GM12878 (cell line): ENCODE data around the gene CITED2.

Experiments used
- CHD4 ChIP-seq: fragments of 200-600 bp; sonication (generic); IDR thresholded peaks from 2 replicates; pipeline ENCODE4 v1.6.1; 2016; ENCODE audit warnings: mild to moderate bottlenecking
- NBN ChIP-seq: fragments of 450-650 bp; IDR thresholded peaks from 2 replicates; pipeline ENCODE4 v1.6.1; 2016
- POLR2AphosphoS2 ChIP-seq: IDR thresholded peaks from 2 replicates; pipeline ENCODE4 v1.6.1; 2011; ENCODE audit warnings: low read depth, mild to moderate bottlenecking, low read length, improper control_type of control experiment, moderate library complexity
- RCOR1 ChIP-seq: conservative IDR thresholded peaks from 2 replicates; pipeline ENCODE4 v1.6.1; 2012; ENCODE audit warnings: low read depth, low read length, improper control_type of control experiment
- RELA ChIP-seq: fragments of 450-650 bp; IDR thresholded peaks from 2 replicates; pipeline ENCODE4 v1.8.0; 2014; ENCODE audit warnings: borderline replicate concordance; ENCODE audit not compliant: partially characterized antibody
- TF ChIP-seq, protein P1 (sequence below), 3 experiments: IDR thresholded peaks in 2 of 3; conservative IDR thresholded peaks in 1 of 3; 2 replicates each; pipeline ENCODE4 v1.5.1; 2011; ENCODE audit warnings: low read depth in 3 of 3, low read length in 3 of 3, mild to moderate bottlenecking in 3 of 3, control low read depth in 2 of 3, moderate library complexity in 2 of 3, inconsistent platforms in 1 of 3, mixed read lengths in 1 of 3; ENCODE audit not compliant: control insufficient read depth in 2 of 3, insufficient read depth in 1 of 3; ENCODE audit errors: extremely low read depth in 1 of 3
- TF ChIP-seq, protein P2 (sequence below): fragments of 450-650 bp; formaldehyde crosslinking; IDR thresholded peaks from 2 replicates; pipeline ENCODE4 v1.4.0; 2022; ENCODE audit warnings: mild to moderate bottlenecking, moderate library complexity
- TF ChIP-seq, protein P3 (sequence below): IDR thresholded peaks from 2 replicates; pipeline ENCODE4 v1.6.1; 2012; ENCODE audit warnings: mild to moderate bottlenecking, low read depth, low read length
- TF ChIP-seq, protein P4 (sequence below): IDR thresholded peaks from 2 replicates; pipeline ENCODE4 v1.6.1; 2012; ENCODE audit warnings: low read length, inconsistent platforms

DNA sequence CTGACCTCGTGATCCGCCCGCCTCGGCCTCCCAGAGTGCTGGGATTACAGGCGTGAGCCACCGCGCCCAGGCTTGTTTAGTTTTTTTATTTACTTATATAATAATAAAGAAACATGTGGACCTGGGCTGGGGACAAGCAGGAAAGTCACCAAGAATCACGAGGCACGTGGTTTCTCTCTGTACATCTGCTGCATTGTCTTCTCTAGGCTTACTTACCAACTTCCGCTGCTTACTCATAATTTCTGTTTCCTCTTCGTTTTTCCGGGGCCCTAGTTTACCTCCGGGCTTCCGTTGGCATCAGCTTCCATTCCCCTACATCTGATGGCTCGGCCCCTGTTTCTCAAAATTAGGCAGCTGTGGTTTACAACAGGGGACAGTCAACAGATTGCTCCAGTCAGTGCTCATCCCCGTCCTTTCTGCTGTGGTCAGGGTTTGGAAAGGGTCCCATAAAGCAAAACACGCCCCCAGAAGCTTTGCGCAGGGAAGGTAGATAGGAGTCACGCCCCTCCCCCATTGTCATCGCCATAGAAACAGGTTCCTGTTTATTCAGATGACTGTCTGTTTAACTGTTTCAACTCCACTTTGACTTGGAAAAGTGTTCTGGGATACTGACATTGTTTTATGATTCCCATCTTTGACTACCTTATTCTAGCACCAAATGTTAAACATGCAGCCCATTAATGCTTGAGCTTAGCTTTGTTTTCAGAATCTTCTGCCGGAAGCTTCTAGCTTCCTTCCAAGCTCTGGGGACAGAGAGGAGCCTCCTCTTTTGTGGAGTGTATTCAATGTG lies 50.7 kb downstream of the CITED2 start:
- no peak for TF ChIP-seq CHD4
- TF ChIP-seq NBN = no peak
- TF ChIP-seq, protein P1, sequence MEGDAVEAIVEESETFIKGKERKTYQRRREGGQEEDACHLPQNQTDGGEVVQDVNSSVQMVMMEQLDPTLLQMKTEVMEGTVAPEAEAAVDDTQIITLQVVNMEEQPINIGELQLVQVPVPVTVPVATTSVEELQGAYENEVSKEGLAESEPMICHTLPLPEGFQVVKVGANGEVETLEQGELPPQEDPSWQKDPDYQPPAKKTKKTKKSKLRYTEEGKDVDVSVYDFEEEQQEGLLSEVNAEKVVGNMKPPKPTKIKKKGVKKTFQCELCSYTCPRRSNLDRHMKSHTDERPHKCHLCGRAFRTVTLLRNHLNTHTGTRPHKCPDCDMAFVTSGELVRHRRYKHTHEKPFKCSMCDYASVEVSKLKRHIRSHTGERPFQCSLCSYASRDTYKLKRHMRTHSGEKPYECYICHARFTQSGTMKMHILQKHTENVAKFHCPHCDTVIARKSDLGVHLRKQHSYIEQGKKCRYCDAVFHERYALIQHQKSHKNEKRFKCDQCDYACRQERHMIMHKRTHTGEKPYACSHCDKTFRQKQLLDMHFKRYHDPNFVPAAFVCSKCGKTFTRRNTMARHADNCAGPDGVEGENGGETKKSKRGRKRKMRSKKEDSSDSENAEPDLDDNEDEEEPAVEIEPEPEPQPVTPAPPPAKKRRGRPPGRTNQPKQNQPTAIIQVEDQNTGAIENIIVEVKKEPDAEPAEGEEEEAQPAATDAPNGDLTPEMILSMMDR (IDR thresholded peaks at IDR 0.05 in 2 of 3, conservative IDR thresholded peaks at IDR 0.05 in 1 of 3; ENCODE audit: control insufficient read depth in 2 of 3, extremely low read depth in 1 of 3, insufficient read depth in 1 of 3, low read depth in 3 of 3, low read length in 3 of 3) = no peak
- TF ChIP-seq, protein P2, sequence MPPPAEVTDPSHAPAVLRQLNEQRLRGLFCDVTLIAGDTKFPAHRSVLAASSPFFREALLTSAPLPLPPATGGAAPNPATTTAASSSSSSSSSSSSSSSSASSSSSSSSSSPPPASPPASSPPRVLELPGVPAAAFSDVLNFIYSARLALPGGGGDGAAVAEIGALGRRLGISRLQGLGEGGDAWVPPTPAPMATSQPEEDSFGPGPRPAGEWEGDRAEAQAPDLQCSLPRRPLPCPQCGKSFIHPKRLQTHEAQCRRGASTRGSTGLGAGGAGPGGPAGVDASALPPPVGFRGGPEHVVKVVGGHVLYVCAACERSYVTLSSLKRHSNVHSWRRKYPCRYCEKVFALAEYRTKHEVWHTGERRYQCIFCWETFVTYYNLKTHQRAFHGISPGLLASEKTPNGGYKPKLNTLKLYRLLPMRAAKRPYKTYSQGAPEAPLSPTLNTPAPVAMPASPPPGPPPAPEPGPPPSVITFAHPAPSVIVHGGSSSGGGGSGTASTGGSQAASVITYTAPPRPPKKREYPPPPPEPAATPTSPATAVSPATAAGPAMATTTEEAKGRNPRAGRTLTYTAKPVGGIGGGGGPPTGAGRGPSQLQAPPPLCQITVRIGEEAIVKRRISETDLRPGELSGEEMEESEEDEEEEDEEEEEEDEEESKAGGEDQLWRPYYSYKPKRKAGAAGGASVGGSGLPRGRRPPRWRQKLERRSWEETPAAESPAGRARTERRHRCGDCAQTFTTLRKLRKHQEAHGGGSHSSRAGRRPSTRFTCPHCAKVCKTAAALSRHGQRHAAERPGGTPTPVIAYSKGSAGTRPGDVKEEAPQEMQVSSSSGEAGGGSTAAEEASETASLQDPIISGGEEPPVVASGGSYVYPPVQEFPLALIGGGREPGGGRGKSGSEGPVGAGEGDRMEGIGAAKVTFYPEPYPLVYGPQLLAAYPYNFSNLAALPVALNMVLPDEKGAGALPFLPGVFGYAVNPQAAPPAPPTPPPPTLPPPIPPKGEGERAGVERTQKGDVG = no peak
- TF ChIP-seq RELA = no peak
- TF ChIP-seq, protein P3, sequence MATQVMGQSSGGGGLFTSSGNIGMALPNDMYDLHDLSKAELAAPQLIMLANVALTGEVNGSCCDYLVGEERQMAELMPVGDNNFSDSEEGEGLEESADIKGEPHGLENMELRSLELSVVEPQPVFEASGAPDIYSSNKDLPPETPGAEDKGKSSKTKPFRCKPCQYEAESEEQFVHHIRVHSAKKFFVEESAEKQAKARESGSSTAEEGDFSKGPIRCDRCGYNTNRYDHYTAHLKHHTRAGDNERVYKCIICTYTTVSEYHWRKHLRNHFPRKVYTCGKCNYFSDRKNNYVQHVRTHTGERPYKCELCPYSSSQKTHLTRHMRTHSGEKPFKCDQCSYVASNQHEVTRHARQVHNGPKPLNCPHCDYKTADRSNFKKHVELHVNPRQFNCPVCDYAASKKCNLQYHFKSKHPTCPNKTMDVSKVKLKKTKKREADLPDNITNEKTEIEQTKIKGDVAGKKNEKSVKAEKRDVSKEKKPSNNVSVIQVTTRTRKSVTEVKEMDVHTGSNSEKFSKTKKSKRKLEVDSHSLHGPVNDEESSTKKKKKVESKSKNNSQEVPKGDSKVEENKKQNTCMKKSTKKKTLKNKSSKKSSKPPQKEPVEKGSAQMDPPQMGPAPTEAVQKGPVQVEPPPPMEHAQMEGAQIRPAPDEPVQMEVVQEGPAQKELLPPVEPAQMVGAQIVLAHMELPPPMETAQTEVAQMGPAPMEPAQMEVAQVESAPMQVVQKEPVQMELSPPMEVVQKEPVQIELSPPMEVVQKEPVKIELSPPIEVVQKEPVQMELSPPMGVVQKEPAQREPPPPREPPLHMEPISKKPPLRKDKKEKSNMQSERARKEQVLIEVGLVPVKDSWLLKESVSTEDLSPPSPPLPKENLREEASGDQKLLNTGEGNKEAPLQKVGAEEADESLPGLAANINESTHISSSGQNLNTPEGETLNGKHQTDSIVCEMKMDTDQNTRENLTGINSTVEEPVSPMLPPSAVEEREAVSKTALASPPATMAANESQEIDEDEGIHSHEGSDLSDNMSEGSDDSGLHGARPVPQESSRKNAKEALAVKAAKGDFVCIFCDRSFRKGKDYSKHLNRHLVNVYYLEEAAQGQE = no peak
- TF ChIP-seq RCOR1 = no peak
- TF ChIP-seq, protein P4, sequence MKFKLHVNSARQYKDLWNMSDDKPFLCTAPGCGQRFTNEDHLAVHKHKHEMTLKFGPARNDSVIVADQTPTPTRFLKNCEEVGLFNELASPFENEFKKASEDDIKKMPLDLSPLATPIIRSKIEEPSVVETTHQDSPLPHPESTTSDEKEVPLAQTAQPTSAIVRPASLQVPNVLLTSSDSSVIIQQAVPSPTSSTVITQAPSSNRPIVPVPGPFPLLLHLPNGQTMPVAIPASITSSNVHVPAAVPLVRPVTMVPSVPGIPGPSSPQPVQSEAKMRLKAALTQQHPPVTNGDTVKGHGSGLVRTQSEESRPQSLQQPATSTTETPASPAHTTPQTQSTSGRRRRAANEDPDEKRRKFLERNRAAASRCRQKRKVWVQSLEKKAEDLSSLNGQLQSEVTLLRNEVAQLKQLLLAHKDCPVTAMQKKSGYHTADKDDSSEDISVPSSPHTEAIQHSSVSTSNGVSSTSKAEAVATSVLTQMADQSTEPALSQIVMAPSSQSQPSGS = no peak
- TF ChIP-seq POLR2AphosphoS2 = no peak
